ENCODE data around the gene MCHR1.
"Not testable (repeated sequence)": the region's sequence is repeated elsewhere in the genome, so short reads cannot be mapped to it uniquely, and the experiment has no call there.

MCHR1 gene

DNA sequence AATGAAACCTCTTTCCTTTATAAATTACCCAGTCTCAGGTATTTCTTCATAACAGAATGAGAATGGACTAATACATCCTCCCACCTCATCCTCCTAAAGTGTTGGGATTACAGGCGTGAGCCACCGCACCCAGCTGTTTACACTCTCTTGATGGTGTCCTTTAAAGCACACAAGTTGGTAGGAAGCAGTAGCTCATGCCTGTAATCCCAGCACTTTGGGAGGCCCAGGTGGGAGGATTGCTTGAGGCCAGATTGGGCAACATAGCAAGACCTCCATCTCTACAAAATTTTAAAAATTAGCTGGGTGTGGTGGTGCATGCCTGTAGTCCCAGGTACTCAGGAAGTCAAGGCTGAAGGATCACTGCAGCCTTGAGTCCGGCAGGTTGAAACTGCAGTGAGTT lies 23.3 kb upstream of the MCHR1 start:
- DNase-seq (ENCODE audit: low read depth, low spot score): not testable (repeated sequence)

DNA sequence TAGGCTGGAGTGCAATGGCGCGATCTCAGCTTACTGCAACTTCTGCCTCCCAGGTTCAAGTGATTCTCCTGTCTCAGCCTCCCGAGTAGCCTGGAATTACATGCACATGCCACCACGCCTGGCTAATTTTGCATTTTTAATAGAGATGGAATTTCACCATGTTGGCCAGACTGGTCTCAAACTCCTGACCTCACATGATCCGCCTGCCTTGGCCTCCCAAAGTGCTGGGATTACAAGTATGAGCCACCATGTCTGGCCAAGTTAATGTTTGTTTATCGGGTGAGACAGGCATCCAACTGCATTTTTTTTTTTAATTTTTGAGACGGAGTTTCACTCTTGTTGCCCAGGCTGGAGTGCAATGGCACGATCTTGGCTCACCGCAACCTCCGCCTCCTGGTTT lies 22.6 kb upstream of the MCHR1 start:
- DNase-seq (ENCODE audit: low read depth, low spot score): not testable (repeated sequence)

DNA sequence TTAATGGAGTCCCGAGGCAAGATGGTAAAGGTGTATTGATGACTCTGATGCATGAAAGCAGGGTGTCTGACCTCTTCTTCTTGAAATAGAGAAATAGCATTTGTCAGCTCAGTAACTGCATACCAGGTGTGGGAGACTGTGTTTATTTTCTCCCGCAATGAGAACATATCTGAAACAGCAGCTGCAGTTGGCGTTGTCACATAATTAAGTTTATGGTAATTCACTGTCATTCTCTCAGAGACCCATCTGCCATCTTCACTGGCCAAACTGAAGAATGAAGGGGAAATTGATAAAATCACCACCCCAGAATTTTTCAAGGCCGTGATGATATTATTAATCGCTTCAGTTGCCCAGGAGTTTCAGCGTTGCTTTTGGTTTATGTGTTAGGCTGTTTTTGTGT lies 20.1 kb upstream of the MCHR1 start:
- DNase-seq (ENCODE audit: low read depth, low spot score): no peak

DNA sequence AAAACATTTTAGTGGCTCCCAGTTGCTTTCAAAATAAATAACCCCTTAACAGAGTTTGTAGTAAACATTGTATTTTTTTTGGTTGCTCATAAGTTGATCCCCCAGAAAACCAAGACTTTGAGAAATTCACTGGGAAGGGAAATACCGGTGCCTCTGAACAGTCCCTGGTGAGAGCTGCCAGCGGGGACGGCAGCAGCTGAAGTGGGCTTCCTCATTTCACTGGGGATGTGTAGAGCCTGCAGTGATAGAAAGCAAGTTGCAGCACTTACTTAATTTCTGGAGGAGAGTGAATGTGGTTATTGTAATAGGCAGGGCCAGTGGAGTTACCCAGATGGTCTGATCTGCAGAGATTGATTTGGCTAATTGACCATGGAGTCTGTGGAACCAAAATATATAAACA lies 18.6 kb upstream of the MCHR1 start:
- DNase-seq (ENCODE audit: low read depth, low spot score): no peak

DNA sequence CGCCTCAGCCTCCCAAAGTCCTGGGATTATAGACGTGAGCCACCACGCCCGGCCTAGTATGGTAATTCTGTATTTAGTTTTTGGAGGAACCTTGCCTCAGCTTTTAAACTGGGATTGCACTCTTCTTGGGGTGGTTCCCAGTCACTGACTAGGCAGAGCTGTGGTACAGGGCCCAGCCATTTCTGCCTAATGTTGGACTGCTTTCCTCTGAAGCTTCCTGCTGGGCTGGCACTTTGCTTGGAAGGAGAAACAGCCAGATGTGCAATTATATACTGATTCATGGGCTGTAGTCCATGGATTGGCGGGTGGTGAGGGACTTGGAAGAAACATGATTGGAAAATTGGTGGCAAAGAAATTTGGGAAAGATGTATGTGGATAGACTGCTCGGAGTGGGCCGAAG lies 17.6 kb upstream of the MCHR1 start:
- DNase-seq (ENCODE audit: low read depth, low spot score): no peak

DNA sequence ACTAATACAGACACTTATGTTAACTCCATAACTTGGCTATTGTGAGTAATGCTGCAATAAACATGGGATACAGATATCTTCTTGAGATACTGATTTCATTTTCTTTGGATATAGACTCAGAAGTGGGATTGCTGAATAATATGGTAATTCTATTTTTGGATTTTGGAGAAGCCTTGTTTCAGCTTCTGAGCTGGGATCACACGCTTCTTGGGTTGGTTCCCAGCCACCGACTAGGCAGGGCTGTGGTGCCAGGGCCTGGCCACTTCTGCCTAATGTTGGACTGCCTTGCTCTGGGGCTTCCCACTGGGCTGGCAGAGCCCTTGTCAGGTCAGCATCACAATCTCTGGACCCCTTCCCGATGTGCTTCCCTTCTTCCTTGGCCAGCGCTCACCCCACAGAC lies 14.0 kb upstream of the MCHR1 start:
- DNase-seq (ENCODE audit: low read depth, low spot score): no peak

DNA sequence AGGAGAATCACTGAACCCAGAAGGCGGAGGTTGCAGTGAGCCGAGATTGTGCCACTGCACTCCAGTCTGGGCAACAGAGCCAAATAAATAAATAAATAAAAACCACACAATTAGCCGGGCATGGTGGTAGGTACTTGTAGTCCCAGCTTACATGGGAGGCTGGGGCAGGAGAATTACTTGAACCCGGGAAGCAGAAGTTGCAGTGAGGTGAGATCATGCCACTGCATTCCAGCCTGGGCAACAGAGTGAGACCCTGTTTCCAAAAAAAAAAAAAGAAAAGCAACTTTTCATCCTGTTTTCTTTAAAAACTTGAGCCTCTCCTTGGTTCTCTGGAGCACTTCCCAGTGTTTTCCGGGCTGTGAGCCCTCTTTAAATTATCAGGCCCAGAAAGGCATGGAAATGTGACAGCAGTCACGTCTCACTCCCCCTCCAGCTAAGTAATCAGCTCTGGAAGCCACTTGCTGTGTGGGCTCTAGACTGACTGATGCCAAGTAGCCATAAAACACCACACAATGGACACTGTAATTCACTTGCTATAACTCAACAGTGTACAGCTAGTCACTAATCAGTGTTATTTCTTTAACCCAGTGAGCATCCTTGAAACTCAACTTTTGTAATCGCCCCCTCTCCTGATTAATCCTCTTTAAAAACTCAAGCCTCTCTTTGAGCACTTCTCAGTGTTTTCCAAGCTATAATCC lies 13.0 kb upstream of the MCHR1 start:
- no peak for DNase-seq (ENCODE audit: low read depth, low spot score)

DNA sequence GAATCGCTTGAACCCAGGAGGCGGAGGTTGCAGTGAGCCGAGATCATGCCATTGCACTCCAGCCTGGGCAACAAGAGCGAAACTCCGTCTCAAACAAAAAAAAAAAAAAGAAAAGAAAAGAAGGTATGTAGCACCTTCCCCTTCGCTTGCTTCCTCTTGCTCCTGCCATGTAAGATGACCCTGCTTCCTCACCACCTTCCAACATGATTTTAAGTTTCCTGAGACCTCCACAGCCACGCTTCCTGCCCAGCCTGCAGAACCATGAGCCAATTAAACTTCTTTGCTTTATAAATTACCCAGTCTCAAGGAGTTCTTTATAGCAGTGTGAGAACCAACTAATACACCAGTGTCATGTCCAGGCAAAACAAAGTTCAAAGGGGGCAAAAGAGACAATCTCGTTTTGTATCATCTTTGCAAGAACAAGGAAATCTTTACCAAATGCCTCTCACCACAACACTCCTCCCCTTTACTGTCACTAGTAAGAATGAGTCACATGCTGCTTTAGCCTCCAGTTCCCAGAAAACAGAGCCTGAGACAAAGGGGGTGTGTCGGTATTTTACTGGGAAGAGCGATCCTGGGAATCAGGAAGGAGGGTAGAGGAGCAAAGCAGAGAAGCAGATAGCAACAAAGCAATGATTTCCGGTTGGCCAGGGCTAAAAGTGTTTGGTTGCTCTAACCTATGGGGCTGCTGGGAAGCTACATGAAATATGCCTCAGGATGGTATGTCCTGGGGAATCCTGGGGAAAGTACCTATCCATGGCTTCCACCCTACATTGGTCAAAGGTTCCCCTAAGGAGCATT lies 10.5 kb upstream of the MCHR1 start:
- no peak for DNase-seq (ENCODE audit: low read depth, low spot score)

DNA sequence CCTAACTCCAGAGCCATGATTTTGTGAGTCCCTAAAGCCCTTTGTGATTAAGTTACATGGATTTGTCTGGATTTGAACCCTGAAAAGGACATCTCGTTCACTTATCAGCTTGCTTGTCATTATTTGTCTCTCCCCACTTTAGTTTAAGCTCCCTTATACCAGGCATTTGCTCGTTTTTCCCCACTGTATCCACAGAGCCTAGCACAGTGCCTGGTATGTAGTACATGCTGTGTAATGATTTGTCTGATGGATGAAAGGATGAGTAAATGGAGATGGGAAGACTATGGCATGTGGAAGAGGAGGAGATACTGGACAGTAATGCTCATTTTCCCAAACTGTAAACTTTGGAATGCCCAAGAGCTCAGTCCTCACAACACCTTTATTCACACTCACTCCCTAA lies 9.2 kb upstream of the MCHR1 start:
- no peak for DNase-seq (ENCODE audit: low read depth, low spot score)

DNA sequence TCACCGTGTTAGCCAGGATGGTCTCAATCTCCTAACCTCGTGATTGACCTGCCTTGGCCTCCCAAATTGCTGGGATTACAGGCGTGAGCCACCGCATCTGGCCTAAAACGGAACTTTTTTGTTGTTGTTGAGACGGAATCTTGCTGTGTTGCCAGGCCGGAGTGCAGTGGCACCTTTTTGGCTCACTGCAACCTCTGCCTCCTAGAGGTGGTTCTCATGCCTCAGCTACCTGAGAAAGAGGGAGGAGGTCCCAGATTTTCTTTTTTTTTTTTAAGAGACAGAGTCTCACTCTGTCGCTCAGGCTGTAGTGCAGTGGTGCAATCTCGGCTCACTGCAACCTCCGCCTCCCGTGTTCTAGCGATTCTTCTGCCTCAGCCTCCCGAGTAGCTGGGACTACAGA lies 7.9 kb upstream of the MCHR1 start:
- DNase-seq (ENCODE audit: low read depth, low spot score): no peak

DNA sequence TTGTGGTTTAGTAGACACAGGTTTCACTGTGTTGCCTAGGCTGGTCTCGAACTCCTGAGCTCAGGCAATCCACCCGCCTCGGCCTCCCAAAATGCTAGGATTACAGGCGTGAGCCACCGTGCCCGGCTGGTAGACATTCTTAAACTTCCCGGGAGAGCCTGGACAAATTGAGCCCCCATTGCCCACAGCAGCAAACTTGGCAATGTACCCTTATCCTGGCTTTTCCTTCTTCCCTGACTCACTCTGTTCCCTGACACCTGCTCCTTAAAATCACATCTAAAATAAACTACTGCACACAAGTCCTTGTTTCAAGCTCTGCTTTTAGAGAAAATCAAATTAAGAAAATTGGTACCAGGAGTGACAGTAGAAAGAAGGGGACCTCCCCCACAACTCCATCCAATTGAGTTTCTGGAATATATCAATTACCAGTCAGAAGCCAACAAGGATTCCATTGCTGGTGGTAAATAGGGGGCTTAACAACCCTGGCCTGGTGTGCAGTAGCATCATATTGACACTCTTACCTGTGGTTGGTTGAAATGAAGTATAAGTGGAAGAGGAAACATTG lies 7.4 kb upstream of the MCHR1 start:
- DNase-seq (ENCODE audit: low read depth, low spot score): no peak

DNA sequence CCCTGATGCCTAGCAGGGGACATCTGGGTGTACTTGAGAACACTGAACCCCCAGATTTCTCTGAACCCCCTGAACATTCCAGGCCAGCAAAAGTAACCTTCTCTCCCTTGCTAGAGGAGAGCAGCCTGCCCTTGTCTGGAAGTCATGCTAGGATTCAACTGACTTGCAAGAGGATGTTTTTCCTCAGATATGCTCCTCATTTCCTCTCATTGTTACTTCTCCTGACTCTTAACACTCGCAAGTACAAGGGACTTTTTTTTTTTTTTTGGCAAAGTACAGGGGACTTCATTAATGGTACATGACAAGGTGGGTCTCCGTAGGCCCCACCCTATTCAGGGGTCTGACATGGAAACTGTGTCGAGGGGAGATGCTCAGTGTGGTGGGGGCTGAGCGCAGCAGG lies 6.3 kb upstream of the MCHR1 start:
- no peak for DNase-seq (ENCODE audit: low read depth, low spot score)

DNA sequence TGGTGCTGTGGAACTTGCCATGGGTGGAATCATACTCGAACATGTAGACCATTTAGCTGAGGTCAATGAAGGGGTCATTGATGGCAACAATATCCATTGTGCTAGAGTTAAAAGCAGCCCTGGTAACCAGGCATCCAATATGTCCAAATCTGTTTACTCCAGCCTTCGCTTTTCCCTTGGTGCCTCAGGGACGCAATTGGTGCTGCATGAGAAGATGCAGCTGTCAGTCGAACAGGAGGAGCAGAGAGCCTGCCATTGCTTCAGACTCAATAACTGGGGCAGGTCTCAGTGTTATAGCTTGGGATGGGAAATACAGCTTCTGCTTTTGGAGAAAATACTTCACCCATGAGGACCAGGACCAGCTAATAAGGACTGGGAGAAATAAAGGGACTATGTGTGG lies 5.0 kb upstream of the MCHR1 start:
- no peak for DNase-seq (ENCODE audit: low read depth, low spot score)

DNA sequence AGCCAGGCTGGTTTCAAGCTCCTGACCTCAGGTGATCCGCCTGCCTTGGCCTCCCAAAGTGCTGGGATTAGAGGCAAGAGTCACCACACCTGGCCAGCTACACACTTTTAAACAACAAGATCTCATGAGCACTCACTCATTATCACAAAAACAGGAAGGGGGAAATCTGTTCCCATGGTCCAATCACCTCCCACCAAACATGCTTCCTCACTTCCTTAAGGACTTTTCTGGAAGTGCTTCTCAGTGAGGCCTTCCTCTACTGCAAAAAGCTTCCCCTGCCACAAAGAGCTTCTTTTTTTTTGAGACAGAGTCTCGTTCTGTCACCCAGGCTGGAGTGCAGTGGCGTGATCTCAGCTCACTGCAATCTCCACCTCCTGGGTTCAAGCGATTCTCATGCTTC lies 3.1 kb upstream of the MCHR1 start:
- DNase-seq (ENCODE audit: low read depth, low spot score): not testable (repeated sequence)

DNA sequence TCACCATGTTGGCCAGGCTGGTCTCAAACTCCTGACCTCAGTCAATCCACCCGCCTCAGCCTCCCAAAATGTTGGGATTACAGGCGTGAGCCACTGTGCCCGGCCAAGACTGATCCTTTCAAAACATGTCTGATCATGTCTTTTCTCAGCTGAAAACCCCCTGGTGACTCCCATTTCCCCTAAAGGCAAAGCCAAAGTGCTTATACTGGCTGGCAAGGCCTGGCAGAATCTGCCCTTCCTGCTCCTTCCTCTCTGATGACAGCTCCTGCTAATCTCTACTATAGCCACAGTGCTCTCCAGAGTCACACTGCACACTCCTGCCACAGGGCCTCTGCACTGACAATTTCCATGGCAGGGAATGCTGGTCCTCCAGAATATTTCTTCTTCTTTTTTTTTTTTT lies 2.6 kb upstream of the MCHR1 start:
- no peak for DNase-seq (ENCODE audit: low read depth, low spot score)

DNA sequence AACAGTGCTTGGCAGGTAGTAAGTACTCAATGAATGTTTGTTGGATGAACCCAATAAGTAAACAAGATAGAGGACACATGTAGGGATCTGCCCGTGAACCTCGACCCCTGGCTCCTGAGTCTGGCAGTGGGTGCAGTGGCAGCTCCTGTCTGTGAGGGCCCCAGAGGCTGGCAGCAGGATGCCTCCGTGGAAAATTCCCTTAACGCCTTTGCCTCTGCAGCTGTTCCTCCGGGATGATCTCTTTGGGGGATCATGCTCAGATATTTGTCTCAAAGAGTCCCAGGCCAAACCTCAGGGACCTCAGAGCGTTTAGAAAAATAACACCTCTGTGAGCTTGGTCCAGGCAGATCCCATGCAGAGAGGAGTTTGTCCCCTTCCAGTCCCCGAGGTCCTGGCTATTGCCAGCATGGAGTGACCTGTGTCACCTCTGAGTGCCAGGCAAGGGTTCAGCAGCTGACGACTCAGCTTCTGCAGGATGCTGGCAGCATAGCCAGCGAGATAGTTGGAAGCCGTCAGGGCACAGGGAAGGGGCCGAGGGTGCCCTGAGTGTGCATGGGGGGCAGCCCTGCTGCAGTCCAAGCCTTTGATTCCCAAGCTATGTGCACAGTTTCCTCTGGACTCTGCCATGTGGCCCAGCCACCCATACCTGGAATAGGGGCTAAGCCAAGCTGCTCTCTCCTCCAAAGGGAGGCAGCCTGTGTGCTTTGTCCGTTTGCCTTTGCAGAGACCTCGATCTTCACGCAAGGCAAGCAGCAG lies 613 bp upstream of the MCHR1 start:
- no peak for DNase-seq (ENCODE audit: low read depth, low spot score)

DNA sequence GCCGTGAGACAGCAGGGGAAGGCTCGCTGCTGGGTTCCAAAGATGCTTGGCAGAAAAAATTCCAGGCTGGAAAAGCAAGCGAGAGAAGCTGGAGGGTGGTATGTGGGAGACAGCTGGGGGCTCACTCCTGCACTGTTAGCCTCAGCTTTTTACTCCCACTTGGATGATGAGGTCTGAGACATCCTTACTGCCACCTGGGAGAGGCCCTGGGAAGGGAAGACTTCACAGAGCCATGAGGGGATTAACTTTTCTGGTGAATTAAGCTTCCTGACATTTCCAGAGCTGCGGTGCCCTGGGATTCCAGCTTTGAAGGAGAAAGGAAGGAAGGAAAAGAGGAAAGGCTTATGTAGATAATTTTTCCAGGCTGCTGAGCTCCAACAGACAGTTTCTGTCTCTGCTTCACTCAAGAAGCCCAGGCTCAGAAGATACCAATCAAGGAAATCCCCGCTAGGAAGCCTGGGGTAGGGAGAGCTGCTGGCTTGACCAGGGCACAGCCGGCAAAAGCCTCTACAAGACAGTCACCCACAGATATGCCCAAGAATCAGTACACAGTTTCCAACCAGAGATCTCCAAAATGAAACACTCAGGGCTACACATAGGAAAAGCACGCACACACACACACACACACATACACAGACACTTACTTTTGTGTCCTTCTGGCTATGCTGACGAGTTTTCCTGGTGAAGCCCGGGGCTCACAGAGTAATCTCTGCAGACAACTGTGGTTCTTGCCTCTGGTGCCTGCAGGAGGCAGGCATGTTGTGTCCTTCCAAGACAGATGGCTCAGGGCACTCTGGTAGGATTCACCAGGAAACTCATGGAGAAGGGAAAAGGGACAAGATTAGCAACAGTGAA lies 907 bp downstream of the MCHR1 start:
- no peak for DNase-seq (ENCODE audit: low read depth, low spot score)

DNA sequence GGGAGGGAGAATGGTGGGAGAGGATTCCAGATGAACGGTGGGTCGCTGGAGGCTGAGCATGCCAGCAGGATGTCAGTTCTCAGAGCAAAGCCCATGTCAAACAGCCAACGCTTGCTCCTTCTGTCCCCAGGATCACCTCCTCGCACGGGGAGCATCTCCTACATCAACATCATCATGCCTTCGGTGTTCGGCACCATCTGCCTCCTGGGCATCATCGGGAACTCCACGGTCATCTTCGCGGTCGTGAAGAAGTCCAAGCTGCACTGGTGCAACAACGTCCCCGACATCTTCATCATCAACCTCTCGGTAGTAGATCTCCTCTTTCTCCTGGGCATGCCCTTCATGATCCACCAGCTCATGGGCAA lies 1.5 kb downstream of the MCHR1 start:
- DNase-seq (ENCODE audit: low read depth, low spot score): no peak

DNA sequence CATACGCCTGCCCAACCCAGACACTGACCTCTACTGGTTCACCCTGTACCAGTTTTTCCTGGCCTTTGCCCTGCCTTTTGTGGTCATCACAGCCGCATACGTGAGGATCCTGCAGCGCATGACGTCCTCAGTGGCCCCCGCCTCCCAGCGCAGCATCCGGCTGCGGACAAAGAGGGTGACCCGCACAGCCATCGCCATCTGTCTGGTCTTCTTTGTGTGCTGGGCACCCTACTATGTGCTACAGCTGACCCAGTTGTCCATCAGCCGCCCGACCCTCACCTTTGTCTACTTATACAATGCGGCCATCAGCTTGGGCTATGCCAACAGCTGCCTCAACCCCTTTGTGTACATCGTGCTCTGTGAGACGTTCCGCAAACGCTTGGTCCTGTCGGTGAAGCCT lies 2.2 kb downstream of the MCHR1 start:
- DNase-seq (ENCODE audit: low read depth, low spot score): no peak

DNA sequence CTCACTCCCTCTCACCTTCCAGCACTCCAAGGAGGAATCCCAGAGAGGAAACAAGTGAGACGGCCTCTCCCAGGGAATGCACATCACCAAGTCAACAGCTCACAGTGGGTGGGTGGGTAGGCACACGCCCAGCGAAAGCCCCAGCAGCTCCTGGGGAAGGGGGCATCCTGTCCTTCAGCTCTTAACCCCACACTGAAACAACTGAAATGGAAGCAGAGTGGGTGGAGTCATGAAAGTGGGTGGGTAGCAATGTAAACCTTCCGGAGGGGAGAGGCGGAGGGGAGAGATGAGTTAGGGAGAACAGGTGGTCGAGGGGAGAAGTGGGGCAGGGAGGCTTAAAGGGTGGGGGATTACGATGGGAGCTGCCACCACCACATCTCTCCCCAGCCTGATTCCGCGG lies 5.4 kb downstream of the MCHR1 start:
- DNase-seq (ENCODE audit: low read depth, low spot score): no peak

DNA sequence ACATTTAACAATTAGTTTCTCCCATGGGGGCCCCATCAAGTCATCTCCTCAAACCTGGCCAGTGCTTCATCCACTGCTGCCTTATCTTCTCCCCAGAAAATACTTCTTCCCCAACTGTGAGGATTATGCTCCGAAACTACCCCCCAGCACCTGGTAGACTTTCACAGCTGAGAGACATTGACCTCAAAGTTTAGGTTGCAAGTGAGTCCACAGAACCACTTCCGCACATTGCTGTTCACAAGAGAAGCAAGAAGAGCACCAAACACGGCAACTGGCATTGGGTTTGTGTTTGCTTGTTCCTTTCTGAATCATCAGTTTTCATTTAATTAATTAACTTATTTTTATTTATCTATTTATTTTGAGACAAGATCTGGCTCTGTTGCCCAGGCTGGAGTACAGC lies 6.1 kb downstream of the MCHR1 start:
- DNase-seq (ENCODE audit: low read depth, low spot score): no peak

DNA sequence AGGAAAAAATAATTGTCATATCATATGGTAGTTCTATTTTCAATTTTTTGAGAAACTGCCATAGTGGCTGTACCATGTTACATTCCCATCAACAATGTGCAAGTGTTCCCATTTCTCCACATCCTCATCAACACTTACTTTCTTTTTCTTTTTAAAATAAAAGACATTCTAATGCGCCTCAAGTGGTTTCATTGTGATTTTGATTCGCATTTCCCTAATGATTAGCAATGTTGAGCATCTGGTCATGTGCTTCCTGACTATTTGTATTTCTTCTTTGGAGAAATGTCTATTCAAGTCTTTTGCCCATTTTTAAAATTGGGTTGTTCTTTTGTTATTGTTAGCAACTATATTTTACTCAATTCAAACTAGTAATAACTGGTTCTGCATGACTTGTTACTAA lies 8.4 kb downstream of the MCHR1 start:
- DNase-seq (ENCODE audit: low read depth, low spot score): no peak

Measured in activated naive CD8-positive, alpha-beta T cell treated with anti-CD3 and anti-CD28 coated beads, Interleukin-2, amount 50 U/mL, for 16 hours (primary cell).